ENCODE measurements around the gene RIF1. TPM values are rescaled to one million over a fixed set of nuclear protein-coding genes. Genes with fewer than 3 reads are reported as not detected.
"Not testable (repeated sequence)": the region's sequence is repeated elsewhere in the genome, so short reads cannot be mapped to it uniquely, and the experiment has no call there.

Gene RIF1
- total and polyA plus RNA-seq, 2 donors: 6.3 to 108 TPM

DNA sequence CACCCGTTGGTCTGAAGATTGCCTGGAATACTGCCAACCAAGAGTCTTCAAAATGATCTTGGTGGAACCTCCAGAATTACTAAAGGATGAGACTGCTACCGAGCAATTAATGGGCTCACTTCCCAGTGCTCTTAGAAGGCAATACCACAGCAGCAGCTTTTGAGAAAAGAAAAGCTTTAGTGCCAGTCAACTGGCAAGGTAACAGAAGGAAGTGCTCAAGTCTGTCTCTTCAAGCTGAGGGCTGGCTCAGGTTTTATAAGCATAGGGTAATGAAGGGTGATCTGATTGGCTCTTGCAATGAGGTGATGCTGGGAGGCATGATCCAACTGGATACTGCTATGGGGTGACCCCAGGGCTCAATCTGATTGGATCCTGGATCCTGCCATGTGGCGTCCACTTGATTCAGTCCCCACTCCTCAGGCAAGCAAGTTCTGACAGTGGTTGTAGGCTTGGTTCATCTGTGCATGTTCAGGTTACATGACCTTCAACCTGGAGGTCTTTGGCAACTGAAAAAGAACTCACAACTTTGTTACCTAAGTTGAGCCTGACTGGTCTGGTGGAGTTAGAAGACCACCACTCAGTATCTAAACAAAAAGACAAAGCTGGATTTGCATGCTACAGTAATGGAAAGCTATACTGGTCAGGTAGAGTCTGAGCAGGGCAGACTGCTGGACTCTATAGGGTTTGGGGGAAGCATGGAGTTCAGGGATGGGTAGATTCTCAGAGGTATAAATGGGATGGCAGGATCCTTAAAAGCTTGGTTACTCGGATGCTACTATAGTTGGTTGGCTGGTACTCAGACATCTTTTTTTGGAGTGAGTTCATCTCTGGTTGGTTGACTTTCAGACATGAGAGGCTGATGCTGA lies 14.0 kb upstream of the RIF1 start:
- H3K27ac ChIP-seq (ENCODE audit: low read depth): no peak overlapping the region
- DNase-seq (ENCODE audit: extremely low spot score): no peak
- WGBS: 86% methylated on average over 4 of the region's 4 CpGs
- no peaks in the 10 kb centered on the region for H3K4me1 ChIP-seq (ENCODE audit: insufficient read depth)
- H3K4me3 ChIP-seq (ENCODE audit: low read depth, low read length): no peak overlapping the region
- H3K36me3 ChIP-seq (ENCODE audit: insufficient read depth): no peaks in the 10 kb centered on the region

GRCh38 chr2:151399981-151400380 lies 9.7 kb upstream of the RIF1 start:
- no peaks in the 10 kb centered on the region for H3K4me1 ChIP-seq (ENCODE audit: insufficient read depth)
- no peak for DNase-seq (ENCODE audit: extremely low spot score)
- no peaks in the 10 kb centered on the region for H3K36me3 ChIP-seq (ENCODE audit: insufficient read depth)
- 100% methylated on average over 1 of the region's 1 CpG for WGBS
- H3K4me3 ChIP-seq (ENCODE audit: low read depth, low read length): no peak overlapping the region
- no peak overlapping the region for H3K27ac ChIP-seq (ENCODE audit: low read depth)

- WGBS: 95% methylated on average over 5 of the region's 5 CpGs
- Histone ChIP-seq H3K4me3 (ENCODE audit: low read depth, low read length) (no peak overlapping the region), H3K36me3 (ENCODE audit: insufficient read depth) (no peaks in the 10 kb centered on the region), H3K4me1 (ENCODE audit: insufficient read depth) (no peaks in the 10 kb centered on the region), H3K27ac (ENCODE audit: low read depth) (no peak overlapping the region)
- no peak for DNase-seq (ENCODE audit: extremely low spot score)
Measured at GRCh38 chr2:151401149-151401548, 8.6 kb upstream of the RIF1 start.

DNA sequence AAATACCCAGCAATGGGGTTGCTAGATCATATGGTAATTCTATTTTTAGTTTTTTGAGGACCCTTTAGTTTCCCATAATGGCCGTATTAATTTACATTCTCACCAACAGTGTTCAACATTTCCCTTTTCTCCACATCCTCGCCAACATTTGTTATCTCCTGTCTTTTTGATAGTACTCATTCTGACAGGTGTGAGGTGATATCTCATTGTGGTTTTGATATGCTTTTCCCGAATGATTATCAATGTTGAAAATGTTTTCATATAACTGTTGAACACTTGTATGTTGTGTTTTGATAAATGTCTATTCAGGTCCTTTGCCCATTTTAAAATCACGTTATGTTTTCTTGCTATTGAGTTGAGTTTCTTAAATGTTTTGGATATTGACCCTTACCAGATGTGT lies 5.8 kb upstream of the RIF1 start:
- Histone ChIP-seq H3K27ac (ENCODE audit: low read depth) (no peak overlapping the region), H3K4me1 (ENCODE audit: insufficient read depth) (no peaks in the 10 kb centered on the region), H3K36me3 (ENCODE audit: insufficient read depth) (no peaks in the 10 kb centered on the region), H3K4me3 (ENCODE audit: low read depth, low read length) (no peak overlapping the region)
- WGBS: 64% methylated on average over 4 of the region's 4 CpGs
- DNase-seq (ENCODE audit: extremely low spot score): no peak

DNA sequence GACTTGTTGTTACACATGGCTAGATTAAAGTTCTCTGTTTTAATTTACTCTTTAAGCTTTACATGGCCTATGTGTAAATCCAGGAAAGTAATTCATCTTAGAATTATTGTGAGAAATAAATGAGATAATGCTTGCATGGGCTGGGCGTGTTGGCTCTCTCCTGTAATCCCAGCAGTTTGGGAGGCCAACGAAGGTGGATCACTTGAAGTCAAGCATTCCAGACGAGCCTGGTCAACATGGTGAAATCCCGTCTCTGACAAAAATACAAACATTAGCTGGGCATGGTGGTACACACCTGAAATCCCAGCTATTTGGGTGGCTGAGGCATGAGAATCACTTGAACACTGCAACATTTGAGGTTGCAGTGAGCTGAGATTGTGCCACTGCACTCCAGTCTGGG lies 4.3 kb upstream of the RIF1 start:
- Histone ChIP-seq H3K4me1 (ENCODE audit: insufficient read depth) (no peaks in the 10 kb centered on the region), H3K27ac (ENCODE audit: low read depth) (no peak overlapping the region), H3K36me3 (ENCODE audit: insufficient read depth) (no peaks in the 10 kb centered on the region), H3K4me3 (ENCODE audit: low read depth, low read length) (no peak overlapping the region)
- 74% methylated on average over 4 of the region's 4 CpGs for WGBS
- DNase-seq (ENCODE audit: extremely low spot score): no peak

GRCh38 chr2:151407281-151407680 lies 2.4 kb upstream of the RIF1 start:
- Histone ChIP-seq H3K36me3 (ENCODE audit: insufficient read depth) (peaks cover 1% of the 10 kb centered on the region), H3K4me3 (ENCODE audit: low read depth, low read length) (no peak overlapping the region), H3K27ac (ENCODE audit: low read depth) (no peak overlapping the region), H3K4me1 (ENCODE audit: insufficient read depth) (no peaks in the 10 kb centered on the region)
- no peak for DNase-seq (ENCODE audit: extremely low spot score)

GRCh38 chr2:151408788-151409600 lies 708 bp upstream of the RIF1 start:
- H3K4me1 ChIP-seq (ENCODE audit: insufficient read depth): no peaks in the 10 kb centered on the region
- H3K4me3 ChIP-seq (ENCODE audit: low read depth, low read length): peak overlapping the region; percentile 76
- no peak overlapping the region for H3K27ac ChIP-seq (ENCODE audit: low read depth)
- WGBS: 85% methylated on average over 25 of the region's 25 CpGs
- peaks cover 1% of the 10 kb centered on the region for H3K36me3 ChIP-seq (ENCODE audit: insufficient read depth)
- no peak for DNase-seq (ENCODE audit: extremely low spot score)

DNA sequence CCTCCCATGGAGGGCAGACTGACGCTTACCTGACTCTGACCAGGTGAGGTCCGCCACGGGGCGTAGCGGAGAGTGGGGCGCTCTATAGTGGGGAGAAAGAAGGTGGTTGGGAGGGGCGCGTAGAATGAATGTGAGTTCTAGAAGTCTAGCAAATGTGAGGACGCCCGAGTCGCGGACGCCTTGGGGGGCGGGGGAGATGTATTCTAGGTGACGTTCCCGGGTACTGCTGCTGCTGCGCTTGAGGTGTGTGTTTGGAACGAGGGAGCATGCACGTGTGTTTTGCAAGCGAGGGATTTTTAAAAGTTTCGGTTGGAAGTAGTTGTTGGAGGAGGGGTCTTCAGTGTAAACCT lies 758 bp downstream of the RIF1 start:
- no peaks in the 10 kb centered on the region for H3K4me1 ChIP-seq (ENCODE audit: insufficient read depth)
- H3K36me3 ChIP-seq (ENCODE audit: insufficient read depth): peaks cover 4% of the 10 kb centered on the region
- under 1% methylated on average over 21 of the region's 21 CpGs for WGBS
- no peak for DNase-seq (ENCODE audit: extremely low spot score)
- peak overlapping the region; percentile 76 for H3K4me3 ChIP-seq (ENCODE audit: low read depth, low read length)
- peak overlapping the region; percentile 95 for H3K27ac ChIP-seq (ENCODE audit: low read depth)

- H3K4me1 ChIP-seq (ENCODE audit: insufficient read depth): no peaks in the 10 kb centered on the region
- H3K27ac ChIP-seq (ENCODE audit: low read depth): no peak overlapping the region
- H3K36me3 ChIP-seq (ENCODE audit: insufficient read depth): peaks cover 8% of the 10 kb centered on the region
- no peak overlapping the region for H3K4me3 ChIP-seq (ENCODE audit: low read depth, low read length)
- 93% methylated on average over 3 of the region's 3 CpGs for WGBS
- DNase-seq (ENCODE audit: extremely low spot score): no peak
Measured at GRCh38 chr2:151417650-151418049, 7.9 kb downstream of the RIF1 start.

- H3K36me3 ChIP-seq (ENCODE audit: insufficient read depth); H3K4me3 ChIP-seq (ENCODE audit: low read depth, low read length); DNase-seq (ENCODE audit: extremely low spot score); H3K4me1 ChIP-seq (ENCODE audit: insufficient read depth); H3K27ac ChIP-seq (ENCODE audit: low read depth): not testable (repeated sequence)
- 96% methylated on average over 12 of the region's 12 CpGs for WGBS
Measured at GRCh38 chr2:151421681-151422080, 12.0 kb downstream of the RIF1 start.

DNA sequence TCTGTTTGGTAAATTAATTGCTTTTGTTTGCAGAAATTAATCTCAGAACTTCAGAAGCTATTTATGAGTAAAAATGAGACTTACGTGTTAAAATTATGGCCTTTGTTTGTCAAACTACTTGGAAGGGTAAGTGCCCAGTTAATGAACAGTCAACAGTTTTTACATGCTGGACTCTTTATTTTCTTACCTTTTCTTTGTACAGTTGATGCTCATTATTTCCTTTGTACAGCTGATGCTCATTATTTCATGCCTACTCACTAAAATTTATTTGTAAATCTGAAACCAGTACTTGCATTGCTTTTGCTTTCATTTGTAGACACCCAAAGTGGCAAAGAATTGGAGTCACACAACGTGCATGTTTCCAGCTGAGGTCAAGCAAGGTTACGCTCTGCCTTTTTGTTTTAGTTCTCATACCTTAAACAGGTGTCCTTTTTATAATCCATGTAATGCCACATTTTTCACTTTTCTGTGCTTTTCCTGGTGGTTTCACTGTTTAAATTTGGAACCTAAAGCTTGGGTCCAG lies 13.3 kb downstream of the RIF1 start:
- no peak overlapping the region for H3K4me3 ChIP-seq (ENCODE audit: low read depth, low read length)
- peak overlapping the region; percentile 10 for H3K27ac ChIP-seq (ENCODE audit: low read depth)
- H3K36me3 ChIP-seq (ENCODE audit: insufficient read depth): peaks cover 6% of the 10 kb centered on the region
- no peak for DNase-seq (ENCODE audit: extremely low spot score)
- WGBS: 81% methylated on average over 3 of the region's 3 CpGs
- H3K4me1 ChIP-seq (ENCODE audit: insufficient read depth): no peaks in the 10 kb centered on the region

- H3K4me1 ChIP-seq (ENCODE audit: insufficient read depth): no peaks in the 10 kb centered on the region
- DNase-seq (ENCODE audit: extremely low spot score): no peak
- peaks cover 4% of the 10 kb centered on the region for H3K36me3 ChIP-seq (ENCODE audit: insufficient read depth)
- no peak overlapping the region for H3K27ac ChIP-seq (ENCODE audit: low read depth)
- H3K4me3 ChIP-seq (ENCODE audit: low read depth, low read length): no peak overlapping the region
- 69% methylated on average over 3 of the region's 3 CpGs for WGBS
Measured at GRCh38 chr2:151423760-151424159, 14.1 kb downstream of the RIF1 start.

- 61% methylated on average over 3 of the region's 3 CpGs for WGBS
- H3K4me3 ChIP-seq (ENCODE audit: low read depth, low read length): no peak overlapping the region
- peaks cover 2% of the 10 kb centered on the region for H3K36me3 ChIP-seq (ENCODE audit: insufficient read depth)
- DNase-seq (ENCODE audit: extremely low spot score): no peak
- H3K4me1 ChIP-seq (ENCODE audit: insufficient read depth): no peaks in the 10 kb centered on the region
- H3K27ac ChIP-seq (ENCODE audit: low read depth): no peak overlapping the region
Measured at GRCh38 chr2:151437630-151438029, 27.9 kb downstream of the RIF1 start.

DNA sequence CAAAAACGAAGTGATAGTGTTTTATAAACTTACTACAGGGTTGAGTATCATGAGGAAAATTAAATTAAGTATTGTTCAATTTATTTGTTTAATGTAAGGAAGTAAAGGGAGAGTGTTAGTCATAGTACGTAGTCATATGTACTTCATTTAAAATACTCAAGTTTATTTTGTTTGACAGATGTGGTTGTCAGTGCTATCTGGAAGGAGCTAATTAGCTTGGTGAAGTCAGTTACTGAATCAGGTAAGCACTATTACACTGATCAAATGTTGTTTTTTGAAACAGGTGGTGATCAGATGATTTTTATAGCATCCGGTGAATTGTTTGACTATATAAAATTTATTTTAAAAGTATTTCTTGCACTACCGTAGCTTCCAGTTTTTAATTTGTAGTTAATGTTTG lies 28.8 kb downstream of the RIF1 start:
- DNase-seq (ENCODE audit: extremely low spot score): no peak
- H3K36me3 ChIP-seq (ENCODE audit: insufficient read depth): peaks cover 2% of the 10 kb centered on the region

More for the DNA sequence above, 28.8 kb downstream of the RIF1 start:
- H3K4me3 ChIP-seq (ENCODE audit: low read depth, low read length): no peak overlapping the region
- H3K4me1 ChIP-seq (ENCODE audit: insufficient read depth): no peaks in the 10 kb centered on the region
- no peak overlapping the region for H3K27ac ChIP-seq (ENCODE audit: low read depth)
- 94% methylated on average over 4 of the region's 4 CpGs for WGBS

All from urinary bladder (tissue), 4 donors.